Hippocampal formation (tissue), 2 donors: ENCODE results near the gene VPS16.

Source experiments
- DNase-seq, 2 donors: peaks; one replicate each; lab custom pipeline; 2025; lab: John Stamatoyannopoulos, UW

VPS16 gene

GRCh38 chr20:2899243-2899642 is 58.7 kb downstream of the VPS16 start:
- no peak for DNase-seq

GRCh38 chr20:2900845-2901592 is 60.5 kb downstream of the VPS16 start:
- no peak for DNase-seq

GRCh38 chr20:2902291-2902690 is 61.7 kb downstream of the VPS16 start:
- peak in 1 of 2 donors; percentile 34 for DNase-seq

- no peak for DNase-seq
These were observed 62.3 kb downstream of the VPS16 start for GRCh38 chr20:2902818-2903217.

GRCh38 chr20:2903686-2904085 is 63.1 kb downstream of the VPS16 start:
- DNase-seq = no peak

GRCh38 chr20:2907519-2907918 is 67.0 kb downstream of the VPS16 start:
- DNase-seq = no peak

GRCh38 chr20:2909953-2910352 is 69.4 kb downstream of the VPS16 start:
- DNase-seq = no peak

- no peak for DNase-seq
These were observed 70.7 kb downstream of the VPS16 start for GRCh38 chr20:2911200-2911599.

- peak in 1 of 2 donors; percentile 24 for DNase-seq
These were observed 73.6 kb downstream of the VPS16 start for GRCh38 chr20:2914160-2914559.
